ENCODE measurements around the gene RMC1.
"Not testable (repeated sequence)": the region's sequence is repeated elsewhere in the genome, so short reads cannot be mapped to it uniquely, and the experiment has no call there.

The RMC1 gene

GRCh38 chr18:23503038-23503962 lies at the start of gene RMC1:
TSS of gene RMC1 (plus strand) at chr18:23503511. CDS start at chr18:23503619, 108 bp downstream.
- peak; percentile 70 for DNase-seq

- DNase-seq = no peak
Measured at GRCh38 chr18:23453680-23454058, 49.6 kb upstream of the RMC1 start.

GRCh38 chr18:23456835-23457234 lies 46.5 kb upstream of the RMC1 start:
- no peak for DNase-seq

GRCh38 chr18:23458830-23459529 lies 44.3 kb upstream of the RMC1 start:
- peak; percentile 5 for DNase-seq

GRCh38 chr18:23459530-23459921 lies 43.8 kb upstream of the RMC1 start:
- no peak for DNase-seq

- DNase-seq = no peak
Measured at GRCh38 chr18:23460285-23461273, 42.7 kb upstream of the RMC1 start.

- no peak for DNase-seq
Measured at GRCh38 chr18:23462876-23463275, 40.4 kb upstream of the RMC1 start.

- no peak for DNase-seq
Measured at GRCh38 chr18:23468753-23469459, 34.4 kb upstream of the RMC1 start.

GRCh38 chr18:23470620-23471387 lies 32.5 kb upstream of the RMC1 start:
- no peak for DNase-seq

- DNase-seq = no peak
Measured at GRCh38 chr18:23471486-23471885, 31.8 kb upstream of the RMC1 start.

GRCh38 chr18:23479829-23480505 lies 23.3 kb upstream of the RMC1 start:
- DNase-seq = no peak

- DNase-seq = peak; percentile 2
Measured at GRCh38 chr18:23484561-23485182, 18.6 kb upstream of the RMC1 start.

GRCh38 chr18:23485386-23485785 lies 17.9 kb upstream of the RMC1 start:
- DNase-seq = no peak

- no peak for DNase-seq
Measured at GRCh38 chr18:23487738-23488570, 15.4 kb upstream of the RMC1 start.

GRCh38 chr18:23489586-23489985 lies 13.7 kb upstream of the RMC1 start:
- DNase-seq = not testable (repeated sequence)

- no peak for DNase-seq
Measured at GRCh38 chr18:23493654-23494053, 9.7 kb upstream of the RMC1 start.

GRCh38 chr18:23494992-23495391 lies 8.3 kb upstream of the RMC1 start:
- no peak for DNase-seq

GRCh38 chr18:23495723-23496440 lies 7.4 kb upstream of the RMC1 start:
- DNase-seq = no peak

GRCh38 chr18:23498117-23498516 lies 5.2 kb upstream of the RMC1 start:
- DNase-seq = no peak
